Endothelial cell of umbilical vein (primary cell): ENCODE data around the gene CASP5. TPM values are rescaled to one million over a fixed set of nuclear protein-coding genes. Genes with fewer than 3 reads are reported as not detected.

Experiments used
- BruUV-seq: library from RNA; stranded (reverse); fragments of 400-500 nt; replicated peaks from 2 replicates; lab custom pipeline; 2021; lab: Mats Ljungman, UMichigan
- CTCF ChIA-PET: fragments of 300-600, 350-600 bp; sonication (Branson Sonifier 250); formaldehyde crosslinking; loops from one replicate; lab custom pipeline; 2021; ENCODE audit warnings: antibody characterized with exemption, inconsistent platforms; lab: Charles Lee
- POLR2A ChIA-PET: fragments of 300-600, 350-600 bp; sonication (Branson Sonifier 250); formaldehyde crosslinking; loops from one replicate; lab custom pipeline; 2021; ENCODE audit warnings: antibody characterized with exemption, inconsistent platforms; lab: Charles Lee
- DNase-seq: peaks from one replicate; pipeline ENCODE4 v3.0.0-alpha.2; 2011; ENCODE audit warnings: low read depth, low spot score
- FAIRE-seq: peaks from 2 replicates; lab custom pipeline; 2011; peaks lifted over from hg19 to GRCh38; lab: Jason Lieb, UNC
- H2AFZ ChIP-seq: 2 replicates; pipeline ENCODE4 v1.6.0; 2012; ENCODE audit warnings: low read depth, low read length, control low read depth, inconsistent platforms
- H3K27ac ChIP-seq: 2 replicates; pipeline ENCODE4 v1.5.1; 2011; ENCODE audit warnings: low read depth, mild to moderate bottlenecking, control low read depth, low read length, moderate library complexity; ENCODE audit not compliant: insufficient read depth
- H3K27me3 ChIP-seq, 2 experiments: 2 replicates each; pipeline versions ENCODE4 v1.6.0 to v1.6.1; 2011; ENCODE audit warnings: low read length in 2 of 2, mixed read lengths in 1 of 2; ENCODE audit not compliant: control insufficient read depth in 2 of 2, insufficient read depth in 2 of 2
- H3K36me3 ChIP-seq, 2 experiments: 2 replicates in 1 of 2; 3 replicates in 1 of 2; pipeline ENCODE4 v1.5.1; 2011; ENCODE audit warnings: low read length in 2 of 2, mild to moderate bottlenecking in 1 of 2, moderate library complexity in 1 of 2; ENCODE audit not compliant: control insufficient read depth in 2 of 2, insufficient read depth in 2 of 2; ENCODE audit errors: extremely low read depth in 1 of 2
- H3K4me1 ChIP-seq: 3 replicates; pipeline ENCODE4 v1.5.1; 2011; ENCODE audit warnings: mild to moderate bottlenecking, low read length; ENCODE audit not compliant: control insufficient read depth, insufficient read depth; ENCODE audit errors: extremely low read depth
- H3K4me2 ChIP-seq: 2 replicates; pipeline ENCODE4 v1.6.1; 2011; ENCODE audit warnings: low read length, control low read depth, mixed read lengths; ENCODE audit not compliant: insufficient read depth
- H3K4me3 ChIP-seq, 3 experiments: fragments of 200-600 bp in 1 of 3; sonication (generic), shearing (Covaris generic) in 1 of 3; replicated peaks in 1 of 3; 2 replicates each; pipeline ENCODE4 v1.5.1; 2011 to 2016; ENCODE audit warnings: control low read depth in 3 of 3, low read length in 3 of 3, mild to moderate bottlenecking in 2 of 3, inconsistent platforms in 1 of 3, low read depth in 1 of 3, moderate library complexity in 1 of 3; ENCODE audit not compliant: insufficient read depth in 1 of 3
- H3K79me2 ChIP-seq: 2 replicates; pipeline ENCODE4 v1.6.0; 2012; ENCODE audit warnings: low read length, inconsistent platforms; ENCODE audit not compliant: control insufficient read depth, insufficient read depth
- H3K9ac ChIP-seq: replicated peaks from 2 replicates; pipeline ENCODE3; 2011; ENCODE audit warnings: low read length, control low read depth; ENCODE audit not compliant: insufficient read depth; ENCODE audit errors: extremely low read depth
- H3K9me1 ChIP-seq: replicated peaks from 3 replicates; pipeline ENCODE4 v1.6.0; 2011; ENCODE audit warnings: mild to moderate bottlenecking, low read length; ENCODE audit not compliant: control insufficient read depth, insufficient read depth; ENCODE audit errors: extremely low read depth
- H3K9me3 ChIP-seq: replicated peaks from 2 replicates; pipeline ENCODE4 v1.5.1; 2012; ENCODE audit warnings: low read length, inconsistent platforms; ENCODE audit not compliant: control insufficient read depth, insufficient read depth
- H4K20me1 ChIP-seq: replicated peaks from 2 replicates; pipeline ENCODE3; 2011; ENCODE audit warnings: mild to moderate bottlenecking, low read length; ENCODE audit not compliant: control insufficient read depth, insufficient read depth; ENCODE audit errors: extremely low read depth
- CTCF ChIP-seq, 2 donors: IDR thresholded peaks; 1 replicate in 1 of 2; 2 replicates in 1 of 2; pipeline ENCODE4 v1.5.1; 2011; ENCODE audit warnings: low read length in 2 of 2, mild to moderate bottlenecking in 2 of 2, moderate library complexity in 2 of 2, control low read depth in 1 of 2, inconsistent platforms in 1 of 2, low read depth in 1 of 2; ENCODE audit not compliant: insufficient read depth in 1 of 2; ENCODE audit errors: extremely low read depth in 1 of 2
- FOS ChIP-seq: IDR thresholded peaks from 2 replicates; pipeline ENCODE4 v1.6.1; 2011; ENCODE audit warnings: mild to moderate bottlenecking, low read length, moderate library complexity, borderline replicate concordance; ENCODE audit not compliant: insufficient read depth
- GATA2 ChIP-seq: IDR thresholded peaks from 2 replicates; pipeline ENCODE4 v1.7.0; 2011; ENCODE audit warnings: low read depth, mild to moderate bottlenecking, moderate library complexity, mixed read lengths, low read length; ENCODE audit not compliant: insufficient read length, insufficient read depth
- JUN ChIP-seq: IDR thresholded peaks from 2 replicates; pipeline ENCODE4 v1.6.1; 2011; ENCODE audit warnings: borderline replicate concordance, low read depth; ENCODE audit not compliant: insufficient read length, insufficient read depth
- MAX ChIP-seq: IDR thresholded peaks from 2 replicates; pipeline ENCODE4 v1.6.1; 2011; ENCODE audit not compliant: insufficient read depth, insufficient read length
- MYC ChIP-seq: IDR thresholded peaks from one replicate; pipeline ENCODE4 v1.6.1; 2011; ENCODE audit warnings: mild to moderate bottlenecking, low read depth, low read length
- POLR2AphosphoS5 ChIP-seq: IDR thresholded peaks from 2 replicates; pipeline ENCODE4 v1.6.1; 2012; ENCODE audit warnings: low read depth, mild to moderate bottlenecking, control low read depth, low read length, moderate library complexity; ENCODE audit not compliant: insufficient read depth
- dilution Hi-C: fragments of 300-500 bp; cut with MboI; formaldehyde crosslinking; loops from one replicate; pipeline ENCODE4 v1.15.0; 2019; ENCODE audit warnings: low sequenced_read_pairs; ENCODE audit not compliant: extremely low pct_ligation_motif_present
- intact Hi-C: fragments of 100-400 bp; cut with micrococcal nuclease; formaldehyde crosslinking; loops from one replicate; pipeline ENCODE4 v1.10.0; 2022
- polyA plus RNA-seq, 4 experiments: library from polyadenylated mRNA; depleted of rRNA in 3 of 4; stranded (reverse) in 3 of 4; unstranded in 1 of 4; fragments of >200 nt; gene quantifications; 2 replicates each; pipeline versions ENCODE4 v1.2.1 to v1.2.3, GENCODE V29; 2011 to 2012; ENCODE audit warnings: missing spikeins in 1 of 4
- total RNA-seq: library from RNA; stranded (reverse); gene quantifications from 2 replicates; pipeline ENCODE4 v1.2.3, GENCODE V29; 2021

The CASP5 gene
- total and polyA plus RNA-seq, 2 donors (not counting 3 experiments of a cell fraction or from before 2014, with no cell fraction given): not detected

- POLR2A ChIA-PET: no interaction called here
- dilution Hi-C loops: no loop called here
- no peaks in the 10 kb centered on the region for H3K79me2 ChIP-seq
- H3K4me3 ChIP-seq: no peak overlapping the region
- no peak overlapping the region for H3K9ac ChIP-seq
- no peak for FAIRE-seq
- no peaks in the 10 kb centered on the region for H3K36me3 ChIP-seq
- no TSS peak for BruUV-seq
- H3K27ac ChIP-seq: no peak overlapping the region
- H3K4me1 ChIP-seq: peaks cover 12% of the 10 kb centered on the region
- H3K4me2 ChIP-seq: no peak overlapping the region
- intact Hi-C loops: no loop called here
- CTCF ChIA-PET: interaction anchor here (1.6 kb wide), 1 partner anchor 35 kb away, joined by 5 read pairs; the partner anchor contains the start of gene CASP4
- no peaks in the 10 kb centered on the region for H3K27me3 ChIP-seq
- no peak for DNase-seq
- H4K20me1 ChIP-seq: no peaks in the 10 kb centered on the region
- H2AFZ ChIP-seq: no peak overlapping the region
- no peaks in the 10 kb centered on the region for H3K9me1 ChIP-seq
- TF ChIP-seq POLR2AphosphoS5 (no peak), MAX (no peak), CTCF (IDR thresholded peaks at IDR 0.05; ENCODE audit: extremely low read depth in 1 of 2, insufficient read depth in 1 of 2, low read depth in 1 of 2, low read length in 2 of 2) (no peak), GATA2 (no peak), FOS (no peak), MYC (no peak), JUN (no peak)
- no peaks in the 10 kb centered on the region for H3K9me3 ChIP-seq
Observed at GRCh38 chr11:105004021-105004420, 18.9 kb downstream of the CASP5 start.
